HG03097 (cell line): ENCODE measurements around the gene HSPE1.
A peak's percentile ranks its signal among the peaks of the same experiment; 100 is the strongest.
"Not testable (repeated sequence)": the region's sequence is repeated elsewhere in the genome, so short reads cannot be mapped to it uniquely, and the experiment has no call there.

Experiments
- ATAC-seq: cut with Tn5 transposase; IDR thresholded peaks from one replicate; pipeline ENCODE4 v1.9.1; 2021; ENCODE audit not compliant: unreplicated experiment, low FRiP score

The HSPE1 gene

GRCh38 chr2:197498235-197498936, 1.8 kb upstream of the HSPE1 start:
- no peak for ATAC-seq

- ATAC-seq: peak; percentile 18
Measured at GRCh38 chr2:197498937-197499593, 1.1 kb upstream of the HSPE1 start.

- peak; percentile 0 for ATAC-seq
Measured at GRCh38 chr2:197500503-197501131, 438 bp downstream of the HSPE1 start.

GRCh38 chr2:197502201-197502600, 2.0 kb downstream of the HSPE1 start:
- ATAC-seq: no peak

GRCh38 chr2:197502685-197503084, 2.5 kb downstream of the HSPE1 start:
- ATAC-seq: no peak

- ATAC-seq: no peak
Measured at GRCh38 chr2:197504000-197504399, 3.8 kb downstream of the HSPE1 start.

GRCh38 chr2:197504512-197504911, 4.3 kb downstream of the HSPE1 start:
- no peak for ATAC-seq

- ATAC-seq: no peak
Measured at GRCh38 chr2:197506658-197507057, 6.5 kb downstream of the HSPE1 start.

GRCh38 chr2:197513915-197514314, 13.7 kb downstream of the HSPE1 start:
- ATAC-seq: no peak

GRCh38 chr2:197514754-197515153, 14.6 kb downstream of the HSPE1 start:
- no peak for ATAC-seq

GRCh38 chr2:197515315-197515738, 15.1 kb downstream of the HSPE1 start:
- no peak for ATAC-seq

- peak; percentile 96 for ATAC-seq
Measured at GRCh38 chr2:197515739-197516392, 15.7 kb downstream of the HSPE1 start, which contains the start of gene MOB4. Gene MOB4 (plus strand): TSS chr2:197516066. CDS start chr2:197516087, 21 bp downstream.

GRCh38 chr2:197516393-197516761, 16.2 kb downstream of the HSPE1 start:
- ATAC-seq: peak; percentile 15

- no peak for ATAC-seq
Measured at GRCh38 chr2:197517150-197517549, 17.0 kb downstream of the HSPE1 start.

GRCh38 chr2:197538412-197538811, 38.2 kb downstream of the HSPE1 start:
- no peak for ATAC-seq

GRCh38 chr2:197539734-197540133, 39.6 kb downstream of the HSPE1 start:
- no peak for ATAC-seq

GRCh38 chr2:197543206-197543605, 43.0 kb downstream of the HSPE1 start:
- no peak for ATAC-seq

GRCh38 chr2:197547163-197547900, 47.2 kb downstream of the HSPE1 start:
- no peak for ATAC-seq

GRCh38 chr2:197548582-197548981, 48.4 kb downstream of the HSPE1 start:
- no peak for ATAC-seq

- ATAC-seq: not testable (repeated sequence)
Measured at GRCh38 chr2:197551260-197551659, 51.1 kb downstream of the HSPE1 start.
